ENCODE results near the gene NR2F1.
"Not testable (repeated sequence)": the region's sequence is repeated elsewhere in the genome, so short reads cannot be mapped to it uniquely, and the experiment has no call there.

Gene NR2F1

GRCh38 chr5:93582677-93583438, at the start of gene NR2F1:
TSS of gene NR2F1 (plus strand) at chr5:93583222. CDS start at chr5:93585024, 1,802 bp downstream.
- DNase-seq (ENCODE audit: low spot score), result no peak

DNA sequence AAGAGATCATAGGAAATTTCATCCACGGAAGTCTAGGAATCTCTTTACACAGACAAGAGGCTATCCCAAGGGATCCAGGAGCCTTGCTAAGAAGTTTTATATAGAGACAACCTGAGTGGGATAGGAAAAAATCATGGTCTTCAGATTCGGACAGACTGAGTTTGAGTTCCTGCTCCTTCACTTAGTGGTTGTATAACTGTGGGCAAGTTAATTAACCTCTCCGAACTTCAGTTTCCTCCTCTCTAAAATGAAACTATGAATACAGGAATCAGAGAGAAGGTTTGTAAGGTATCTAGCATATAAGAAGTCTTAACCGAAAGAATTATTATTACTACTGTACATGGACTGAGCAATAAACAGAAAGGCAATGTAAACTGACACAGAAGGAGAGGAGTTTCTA, 37.1 kb upstream of the NR2F1 start:
- no peak for DNase-seq (ENCODE audit: low spot score)

GRCh38 chr5:93549594-93549993, 33.4 kb upstream of the NR2F1 start:
- not testable (repeated sequence) for DNase-seq (ENCODE audit: low spot score)

DNA sequence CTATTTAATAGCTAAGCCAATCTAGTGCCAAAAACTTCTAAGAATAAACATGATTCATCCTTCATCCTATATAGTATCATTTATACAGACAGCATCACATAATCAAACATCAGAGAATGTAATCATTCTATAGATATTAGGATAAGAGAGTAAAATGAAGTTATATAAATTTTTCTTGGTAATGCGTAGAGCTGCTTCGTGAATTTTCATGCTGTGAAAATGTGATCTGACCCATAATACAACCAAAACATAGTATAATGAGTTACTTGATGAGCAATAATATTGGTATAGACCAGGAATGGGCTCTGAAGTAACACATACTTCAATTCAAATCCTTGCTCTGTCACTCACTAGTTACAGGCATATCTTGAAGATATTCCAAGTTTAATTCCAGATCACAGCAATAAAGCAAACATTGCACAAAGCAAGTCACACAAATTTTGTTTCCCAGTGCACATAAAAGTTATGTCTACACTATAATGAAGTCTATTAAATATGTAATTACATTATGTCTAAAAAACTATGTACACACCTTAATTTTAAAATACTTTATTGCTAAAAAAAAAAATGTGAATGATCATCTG, 25.9 kb upstream of the NR2F1 start:
- no peak for DNase-seq (ENCODE audit: low spot score)

- no peak for DNase-seq (ENCODE audit: low spot score)
Observed at GRCh38 chr5:93566091-93566490, 16.9 kb upstream of the NR2F1 start.

DNA sequence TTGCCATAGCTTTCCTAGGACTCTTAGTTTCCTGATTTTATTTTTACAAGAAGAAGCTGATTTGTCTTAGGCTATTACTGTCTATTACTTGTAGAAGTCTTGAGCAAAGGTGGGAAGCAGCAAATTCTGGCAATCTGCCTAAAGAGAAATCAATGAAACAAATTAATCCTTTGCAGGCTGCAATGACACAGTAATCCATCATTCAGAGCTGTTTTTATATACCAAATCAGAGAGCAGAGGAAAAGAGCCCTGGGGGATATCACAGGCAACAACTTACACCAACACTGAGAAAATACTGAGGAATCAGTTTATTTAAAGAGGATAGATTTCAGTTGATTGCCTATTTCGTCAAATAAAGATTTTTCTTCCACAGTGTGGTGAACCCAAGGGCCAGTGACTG, 15.6 kb upstream of the NR2F1 start:
- DNase-seq (ENCODE audit: low spot score), result no peak

DNA sequence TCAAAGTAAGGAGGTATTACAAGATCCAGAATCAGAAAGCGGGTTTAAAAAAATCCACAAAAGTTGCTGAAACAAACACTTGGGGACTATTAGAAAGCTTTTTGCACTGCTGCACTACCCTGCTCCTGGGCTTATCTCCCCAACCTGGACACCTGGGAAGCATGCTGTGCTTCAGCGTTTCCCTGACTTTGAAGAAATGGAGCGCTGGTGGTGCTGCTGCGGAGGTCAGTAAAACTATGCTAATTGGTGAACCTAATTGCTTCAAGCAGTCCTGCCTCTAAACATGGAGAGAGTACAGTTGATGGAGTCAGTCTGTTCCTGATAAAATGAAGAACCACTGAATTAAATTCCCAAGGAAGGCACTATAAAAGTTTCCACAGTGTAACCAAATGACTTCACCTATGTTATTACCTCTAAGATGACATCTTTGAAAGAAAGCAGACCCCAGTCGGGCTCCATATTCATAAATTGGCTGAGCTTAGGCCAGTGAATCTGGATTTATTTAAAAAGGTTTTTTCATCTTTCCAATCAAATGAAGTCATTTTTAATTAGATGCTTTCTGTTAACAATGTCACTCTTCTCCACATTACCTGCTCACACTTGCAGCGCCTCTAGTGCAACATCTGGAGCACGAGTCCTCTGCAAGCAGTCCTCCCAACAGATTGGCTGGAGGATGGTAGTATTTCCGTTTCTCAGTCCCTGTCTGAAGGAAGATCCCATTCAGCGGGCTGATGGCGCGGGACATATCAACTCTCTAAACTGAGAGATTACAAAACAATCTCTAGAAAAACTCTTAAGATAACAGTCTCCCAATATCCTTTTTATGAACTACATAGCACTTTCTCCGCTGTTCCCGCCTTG, 13.5 kb upstream of the NR2F1 start:
- no peak for DNase-seq (ENCODE audit: low spot score)

DNA sequence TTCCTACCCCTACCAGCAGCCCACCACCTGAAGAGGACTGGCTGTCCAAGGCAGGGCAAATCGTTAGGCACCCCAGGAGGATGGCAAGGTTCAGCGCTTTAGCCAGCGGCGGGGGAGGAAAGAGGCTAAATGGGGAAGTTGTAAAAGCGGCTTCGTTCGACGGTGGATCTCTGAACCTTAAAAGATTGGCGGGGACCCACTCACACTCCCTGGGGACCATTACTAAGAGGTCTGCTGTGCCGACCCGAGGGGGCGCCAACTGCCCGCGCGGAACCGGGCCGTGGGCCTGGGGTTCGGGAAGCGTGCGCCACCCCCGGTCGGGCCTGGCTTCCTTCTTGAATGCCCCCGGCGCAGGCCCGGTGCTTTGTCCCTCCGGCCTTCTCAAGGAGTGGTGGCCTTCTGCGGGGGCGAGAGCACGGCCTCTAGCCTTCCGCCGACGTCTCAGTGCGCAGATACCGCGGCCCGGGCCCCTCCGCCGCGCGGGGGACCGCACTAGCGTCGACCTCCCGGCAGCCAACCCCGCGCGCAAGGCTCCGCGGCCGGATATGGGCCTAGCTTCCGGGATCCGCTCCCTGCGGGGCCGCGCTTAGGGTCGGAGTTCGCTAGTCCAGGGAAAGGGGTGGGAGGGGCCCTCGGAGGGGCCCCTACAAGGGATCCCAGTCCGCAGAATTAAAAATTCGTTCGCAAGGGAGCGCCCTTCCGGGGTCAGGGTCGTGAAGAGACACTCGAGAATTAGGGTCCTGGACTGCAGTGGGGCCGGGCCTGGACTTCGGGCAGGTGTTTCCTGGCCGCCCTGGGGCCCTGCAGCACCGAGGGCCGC, 12.5 kb upstream of the NR2F1 start:
- DNase-seq (ENCODE audit: low spot score), result no peak

DNA sequence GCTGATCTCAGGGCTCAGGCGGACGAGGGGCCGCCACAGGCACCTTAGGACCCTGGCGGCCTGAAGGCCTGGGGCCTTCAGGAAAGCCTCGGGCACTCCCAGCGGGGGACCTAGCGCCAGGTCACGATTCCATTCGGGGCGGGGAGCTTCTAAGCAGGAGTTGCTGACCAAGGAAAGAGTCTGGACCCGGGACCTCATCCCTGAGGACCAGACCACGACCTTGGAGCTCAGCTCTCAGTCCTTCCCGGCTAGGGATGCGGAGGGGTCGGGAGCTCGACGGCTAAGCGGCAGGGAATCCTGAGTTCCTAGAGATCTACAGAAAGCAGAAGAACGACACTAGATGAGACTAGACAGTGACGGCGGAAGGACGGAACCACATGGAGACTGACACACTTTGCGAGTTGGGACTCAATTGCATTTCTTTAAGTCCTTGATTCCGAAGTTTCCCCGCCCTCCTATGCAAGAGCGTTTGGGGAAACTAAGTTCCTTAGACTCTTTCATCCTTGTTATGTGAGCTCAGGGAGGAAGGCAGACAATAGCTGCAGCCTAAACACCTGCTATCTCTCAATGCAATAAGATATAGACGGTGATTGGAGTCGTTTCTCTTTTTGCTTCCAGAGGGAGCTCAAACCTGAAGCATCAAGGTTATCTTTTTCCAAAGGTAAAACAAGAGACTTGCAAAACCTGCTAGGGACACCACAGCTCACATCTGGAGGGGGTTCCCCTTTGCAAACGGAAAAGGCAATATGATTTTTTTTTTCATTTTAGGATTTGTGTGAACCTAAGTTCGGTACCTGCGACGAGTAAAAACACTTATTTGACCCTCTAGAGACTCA, 11.7 kb upstream of the NR2F1 start:
- no peak for DNase-seq (ENCODE audit: low spot score)

GRCh38 chr5:93572101-93572607, 10.9 kb upstream of the NR2F1 start:
- no peak for DNase-seq (ENCODE audit: low spot score)

DNA sequence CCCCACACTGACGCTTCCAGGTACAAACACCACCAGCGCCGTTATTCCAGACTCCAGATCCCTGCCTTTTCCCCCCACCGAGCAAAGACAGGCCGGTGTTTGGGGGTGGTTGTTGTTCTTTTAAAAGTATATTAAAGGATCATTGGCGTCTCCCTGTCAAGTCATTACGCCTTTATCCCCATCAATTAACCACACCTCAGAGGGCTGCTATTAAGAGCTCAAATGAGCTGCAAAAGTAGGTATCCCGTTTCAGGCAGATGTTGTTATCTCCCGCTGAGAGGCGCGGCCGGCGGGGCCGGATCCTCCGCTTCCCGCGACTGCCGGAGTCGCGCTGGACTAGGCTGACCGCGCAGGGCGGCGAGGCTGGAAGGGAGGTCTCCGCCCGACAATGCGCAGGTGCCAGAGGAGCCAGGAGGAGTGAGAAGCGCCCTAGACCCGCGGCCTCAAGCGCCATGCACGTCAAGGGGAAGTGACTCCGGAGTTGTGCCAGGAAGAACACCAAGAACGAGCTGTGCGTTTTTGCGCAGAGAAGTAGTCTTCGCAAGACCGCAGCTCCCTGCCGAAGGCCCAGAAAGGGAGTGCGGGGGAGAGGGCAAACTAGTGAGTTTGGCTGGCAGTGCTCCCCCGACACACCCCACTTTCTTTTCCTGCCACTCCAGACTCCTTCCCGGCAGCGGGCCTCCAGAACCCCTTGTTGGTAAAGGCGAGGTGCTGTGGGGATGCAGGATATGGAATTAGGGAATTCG, 10.2 kb upstream of the NR2F1 start:
- no peak for DNase-seq (ENCODE audit: low spot score)

GRCh38 chr5:93573354-93574351, 9.4 kb upstream of the NR2F1 start:
- no peak for DNase-seq (ENCODE audit: low spot score)

DNA sequence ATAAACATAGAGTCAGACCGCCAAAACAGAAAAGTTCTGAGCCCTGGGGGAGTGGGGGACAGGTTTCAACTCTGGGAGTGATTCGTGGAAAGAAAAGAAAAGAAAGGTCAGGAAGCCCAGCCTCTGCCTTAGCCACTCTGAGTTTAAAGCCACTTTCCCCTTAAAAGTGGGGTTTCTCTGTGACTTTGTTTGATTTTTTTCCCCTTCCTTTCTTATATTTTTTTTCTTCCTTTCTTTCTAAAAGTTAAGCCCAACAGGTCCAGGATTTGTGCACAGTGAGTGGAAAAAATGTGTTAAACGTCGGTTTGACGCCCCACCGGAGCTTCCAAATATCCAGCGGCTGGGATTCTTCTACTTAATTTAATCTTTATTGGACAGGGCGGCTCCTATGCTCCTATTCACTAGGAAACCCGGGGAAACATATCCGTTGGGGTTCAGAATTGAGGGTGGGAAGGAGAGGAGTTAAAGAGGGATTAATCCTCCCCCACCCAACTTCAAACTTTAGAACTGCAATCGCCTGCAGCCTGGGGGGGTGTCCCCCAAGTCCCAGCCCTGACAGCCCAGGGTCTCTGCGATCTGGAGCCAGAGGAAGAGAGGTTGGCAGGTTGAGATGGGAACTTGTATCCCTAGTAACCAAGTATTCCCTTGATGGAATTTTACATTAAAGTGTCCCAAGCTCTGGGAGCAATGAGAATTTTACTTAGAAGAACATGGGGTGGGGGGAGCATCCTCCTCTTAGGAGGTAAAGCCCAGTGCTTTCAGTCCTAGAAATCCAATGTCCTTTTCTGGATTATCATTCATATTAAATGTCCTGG, 8.3 kb upstream of the NR2F1 start:
- DNase-seq (ENCODE audit: low spot score), result no peak

DNA sequence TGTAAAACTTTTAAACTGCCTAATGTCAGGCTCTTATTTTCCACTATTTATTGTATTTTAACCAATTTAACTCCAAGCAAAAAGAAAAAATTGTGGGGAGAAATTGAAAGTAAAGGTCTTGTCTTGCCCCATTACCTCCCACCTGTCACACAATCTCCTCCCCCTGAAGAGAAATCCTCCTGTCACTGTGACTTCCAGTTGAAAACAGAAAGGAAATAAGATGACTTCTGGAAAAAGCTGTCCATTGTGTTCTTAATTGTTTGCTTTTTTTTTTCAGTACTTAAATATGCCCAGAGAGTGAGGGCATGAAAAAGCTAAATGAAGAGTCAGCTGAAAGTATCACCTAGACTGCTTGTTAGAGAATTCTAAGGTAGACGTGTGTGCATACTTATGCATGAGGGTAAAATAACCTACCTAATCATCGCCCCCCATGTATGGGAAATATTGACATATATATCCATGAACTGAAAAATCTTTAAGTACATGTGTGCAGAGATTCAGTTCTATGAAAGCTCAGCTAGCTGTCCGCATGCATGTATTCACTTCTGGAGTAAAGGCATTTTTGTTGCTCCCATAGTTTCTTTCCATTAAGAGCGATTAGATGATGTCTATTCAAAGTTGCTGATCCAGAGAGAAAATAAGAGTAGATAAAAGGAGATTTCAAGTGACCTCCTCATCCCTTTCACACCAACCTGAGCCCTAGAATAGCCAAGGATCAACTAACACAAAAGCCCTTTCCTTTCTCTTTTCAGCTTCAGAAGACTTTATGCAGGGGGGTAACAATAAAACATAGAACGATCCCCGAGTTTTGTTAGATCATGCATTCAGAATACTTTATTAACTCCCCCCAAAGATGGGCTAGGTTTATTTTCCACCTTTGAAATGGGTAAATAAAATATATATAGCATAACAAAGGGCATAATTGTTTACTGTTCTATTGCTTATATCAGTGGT, 7.3 kb upstream of the NR2F1 start:
- no peak for DNase-seq (ENCODE audit: low spot score)

DNA sequence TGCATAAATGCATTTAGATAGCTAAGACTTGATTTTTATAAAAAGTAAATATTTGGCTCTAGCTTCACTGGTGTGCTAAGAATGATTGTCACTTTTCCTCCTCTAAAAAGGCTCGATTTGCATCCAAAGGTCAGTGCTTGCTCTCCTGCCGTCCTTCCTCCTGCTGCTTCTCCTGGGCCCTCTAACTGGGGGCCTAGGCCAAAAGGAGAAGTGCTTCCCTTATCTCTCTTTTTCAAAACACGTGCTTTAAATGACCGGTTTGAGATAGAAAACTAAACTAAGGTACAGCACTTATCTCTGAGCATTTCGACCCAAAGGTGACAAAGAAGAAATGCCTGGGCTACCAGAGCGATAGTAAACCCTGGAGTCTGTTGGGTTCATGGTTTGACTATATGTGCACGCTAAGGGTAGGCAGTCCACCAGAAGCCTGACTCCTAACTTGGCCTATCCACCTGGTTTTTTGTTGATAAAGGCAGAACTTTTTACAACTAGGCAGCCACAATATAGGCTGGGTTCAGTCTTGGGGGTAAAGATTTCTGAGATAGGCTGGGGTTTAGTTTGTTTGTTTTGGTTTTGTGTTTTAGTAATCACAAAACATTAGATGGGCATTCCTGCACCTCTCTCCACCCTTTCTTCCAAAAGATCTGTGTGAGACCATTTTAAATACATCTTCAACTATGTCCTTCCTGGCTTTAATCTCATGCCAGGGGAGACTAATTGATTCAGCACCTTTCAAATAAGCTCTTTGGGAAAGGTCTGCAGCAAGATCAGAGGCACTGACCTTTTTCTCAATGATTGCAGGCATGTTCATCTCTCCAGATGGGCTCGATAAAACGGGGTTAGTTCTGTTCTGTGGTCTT, 5.8 kb upstream of the NR2F1 start:
- DNase-seq (ENCODE audit: low spot score), result no peak

All from CD4-positive, alpha-beta T cell treated with Interleukin-2 at 100 ng/mL for 4 hours (primary cell).